ENCODE data around the gene FABP3.

- TF ChIP-seq CTCF (conservative IDR thresholded peaks at IDR 0.05 in 1 of 2, IDR thresholded peaks at IDR 0.05 in 1 of 2; ENCODE audit: low read depth in 1 of 2, low read length in 2 of 2) (no peak), EZH2 (IDR thresholded peaks at IDR 0.05; ENCODE audit: low read length, missing control alignments) (no peak)
These were observed 11.3 kb downstream of the FABP3 start for GRCh38 chr1:31361607-31362006.

All from fibroblast of lung (primary cell).